GM19240 (cell line): Measurements from ENCODE around the gene LRP10.

Experiments
- DNase-seq: peaks from one replicate; pipeline ENCODE4 v3.0.0; 2011; ENCODE audit warnings: low spot score; ENCODE audit not compliant: insufficient read length

The LRP10 gene

GRCh38 chr14:22918804-22919600, 47.5 kb downstream of the LRP10 start, which contains the start of gene RBM23:
Gene RBM23 (minus strand): TSS chr14:22919149.
- DNase-seq, result peak; percentile 89

GRCh38 chr14:22919601-22919921, 48.0 kb downstream of the LRP10 start:
- no peak for DNase-seq

DNA sequence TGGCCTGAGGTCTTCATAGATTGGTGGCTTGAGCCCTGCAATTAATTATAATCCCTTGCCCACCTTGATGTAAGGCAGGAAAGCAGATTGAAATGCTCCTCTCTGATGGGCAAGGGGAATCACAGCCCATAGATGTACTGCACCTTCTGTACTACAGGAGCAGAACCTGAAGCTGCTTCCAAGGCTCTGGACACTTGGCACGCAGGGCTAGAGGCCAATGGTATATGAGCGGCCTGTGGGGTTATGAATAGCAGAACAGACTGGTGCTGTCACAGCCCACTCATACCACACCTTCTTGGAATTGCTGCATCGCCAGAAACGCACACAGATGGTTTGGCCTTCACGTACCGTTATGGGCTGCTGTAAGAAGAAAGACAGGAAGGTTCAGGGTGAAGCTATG, 49.2 kb downstream of the LRP10 start:
- no peak for DNase-seq

DNA sequence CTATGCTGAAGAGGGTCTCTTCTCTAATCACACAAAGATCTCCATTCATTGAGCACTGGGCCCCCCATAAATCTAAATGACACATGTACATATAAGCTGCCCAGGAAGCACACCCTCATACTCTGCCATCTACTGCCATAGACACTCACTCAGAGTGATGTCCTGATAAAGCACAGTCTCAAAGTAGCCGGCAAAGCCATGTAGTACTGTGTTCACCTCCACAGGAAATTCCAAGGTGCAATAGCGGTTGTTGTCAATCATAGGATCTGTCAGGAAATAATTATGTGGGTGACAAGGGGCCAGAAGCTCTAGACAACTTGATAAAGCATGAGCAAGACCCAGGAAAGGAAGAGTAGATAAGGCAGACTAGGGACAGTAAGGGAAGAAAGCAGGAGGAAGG, 50.8 kb downstream of the LRP10 start:
- no peak for DNase-seq

DNA sequence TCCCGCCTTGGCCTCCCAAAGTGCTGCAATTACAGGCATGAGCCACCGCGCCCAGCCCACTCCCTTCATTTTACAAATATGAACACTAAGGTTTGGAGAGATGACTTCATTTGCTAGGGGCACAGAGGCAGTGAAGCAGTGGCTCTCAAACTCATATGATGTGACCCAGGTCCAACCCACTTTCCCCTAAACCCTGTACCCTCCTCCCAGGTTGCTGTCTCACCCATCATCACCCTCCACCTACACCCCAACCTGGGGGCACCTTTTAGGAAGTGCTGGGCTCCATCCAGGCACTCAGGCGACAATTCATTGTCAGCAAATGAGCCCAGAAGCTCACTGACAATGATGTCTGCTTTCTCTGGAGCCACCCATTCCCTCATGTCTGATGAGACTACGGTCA, 52.2 kb downstream of the LRP10 start:
- DNase-seq, result no peak

DNA sequence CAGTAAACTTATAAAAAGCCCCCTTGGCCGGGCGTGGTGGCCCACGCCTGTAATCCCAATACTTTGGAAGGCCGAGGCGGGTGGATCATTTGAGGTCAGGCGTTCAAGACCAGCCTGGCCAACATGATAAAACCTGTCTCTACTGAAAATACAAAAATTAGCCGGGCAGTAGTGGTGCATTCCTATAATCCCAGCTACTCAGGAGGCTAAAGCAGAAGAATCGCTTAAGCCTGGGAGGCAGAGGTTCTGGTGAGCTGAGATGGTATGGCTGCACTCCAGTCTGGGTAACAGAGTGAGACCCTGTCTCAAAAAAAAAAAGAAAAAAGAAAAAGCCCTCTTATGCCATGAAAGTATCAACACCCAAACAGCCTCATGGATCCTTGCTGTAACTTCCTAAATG, 54.0 kb downstream of the LRP10 start:
- DNase-seq, result no peak

DNA sequence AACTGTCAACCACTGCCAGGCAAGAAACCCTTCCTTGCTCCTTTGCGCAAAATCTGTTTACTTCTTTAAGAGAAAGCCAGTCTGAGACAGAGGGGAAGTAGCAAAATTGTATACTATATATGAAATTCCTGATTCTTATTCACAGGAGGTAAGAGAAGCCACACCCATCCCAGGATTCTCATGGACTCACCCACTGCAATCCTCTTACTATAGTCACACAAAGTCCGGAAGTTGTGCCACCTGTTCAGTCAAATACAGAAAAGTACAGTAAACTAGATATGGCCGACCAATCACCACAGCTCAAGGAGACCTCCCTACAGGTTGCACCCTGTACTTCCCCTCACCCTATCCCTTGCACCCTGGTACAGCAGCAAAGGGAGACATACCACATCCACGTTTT, 54.8 kb downstream of the LRP10 start:
- DNase-seq, result no peak

DNA sequence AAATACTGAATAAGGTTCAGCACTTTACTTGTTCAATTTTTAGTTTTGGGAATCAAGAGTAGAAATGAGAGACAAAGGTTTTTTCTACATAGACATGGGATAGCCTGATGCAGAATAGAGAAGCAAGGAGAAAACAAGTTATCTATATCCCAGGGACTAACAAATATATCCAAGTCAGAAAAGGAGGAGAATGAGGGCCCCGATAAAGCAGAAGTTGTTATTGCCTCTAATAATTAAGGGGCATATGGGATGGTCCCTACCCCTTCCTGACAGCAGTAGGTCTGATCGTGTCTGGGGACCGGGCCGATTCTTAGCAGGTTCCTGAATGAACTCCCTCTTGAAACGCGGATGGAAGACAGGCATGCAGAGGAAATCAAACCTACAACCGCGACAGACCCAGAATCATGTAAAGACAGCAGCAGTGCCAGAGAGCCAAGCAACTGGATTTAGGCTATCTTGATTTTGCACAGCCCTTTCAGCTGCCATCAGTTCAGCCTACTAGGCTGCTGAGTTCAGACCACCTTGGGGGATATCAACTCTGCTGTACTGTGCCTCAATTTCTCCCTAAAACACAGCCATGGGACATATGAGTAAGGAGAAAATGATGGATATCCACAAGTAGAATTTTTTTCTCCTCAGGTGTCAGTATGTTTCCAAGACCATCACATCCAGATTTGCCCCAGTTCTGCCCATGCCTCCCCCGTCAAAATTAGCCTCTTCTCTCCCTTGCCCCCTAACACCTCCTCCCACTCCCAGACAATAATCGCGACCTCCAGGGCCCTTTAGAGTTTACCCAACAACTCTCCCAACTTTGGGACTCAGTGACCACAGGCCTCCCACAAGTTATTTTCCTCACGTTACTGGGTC, 56.9 kb downstream of the LRP10 start:
- DNase-seq, result no peak

GRCh38 chr14:22929104-22929960, 57.8 kb downstream of the LRP10 start, which contains the start of gene PRMT5:
Gene PRMT5 (minus strand): TSS chr14:22929376. CDS start chr14:22929361, 15 bp downstream.
- peak; percentile 89 for DNase-seq

GRCh38 chr14:22929961-22930364, 58.4 kb downstream of the LRP10 start:
- no peak for DNase-seq
